HG03354 (cell line): ENCODE results near the gene IL11RA.

Experiments
- ATAC-seq: cut with Tn5 transposase; IDR thresholded peaks from one replicate; pipeline ENCODE4 v1.9.1; 2021; ENCODE audit warnings: mild to moderate bottlenecking; ENCODE audit not compliant: unreplicated experiment, poor library complexity, severe bottlenecking

IL11RA gene

GRCh38 chr9:34651876-34652601, at the start of gene IL11RA:
Gene IL11RA, plus strand, starts transcription at chr9:34652185. Its CDS starts 3,033 bp downstream, at chr9:34655218.
- ATAC-seq: peak; percentile 44

- ATAC-seq: peak; percentile 67
Measured at GRCh38 chr9:34603610-34604231, 48.3 kb upstream of the IL11RA start.

GRCh38 chr9:34606190-34606589, 45.8 kb upstream of the IL11RA start:
- ATAC-seq: no peak

- no peak for ATAC-seq
Measured at GRCh38 chr9:34606905-34607304, 45.1 kb upstream of the IL11RA start.

GRCh38 chr9:34607331-34607730, 44.7 kb upstream of the IL11RA start:
- ATAC-seq: no peak

GRCh38 chr9:34610434-34611206, 41.4 kb upstream of the IL11RA start:
- no peak for ATAC-seq

GRCh38 chr9:34611251-34611810, 40.7 kb upstream of the IL11RA start:
- ATAC-seq: no peak

- peak; percentile 82 for ATAC-seq
Measured at GRCh38 chr9:34611811-34612787, 39.9 kb upstream of the IL11RA start, which contains the start of gene RPP25L. Gene RPP25L, minus strand, starts transcription at chr9:34612097. Its CDS starts 801 bp downstream, at chr9:34611296.

- no peak for ATAC-seq
Measured at GRCh38 chr9:34612788-34613390, 39.1 kb upstream of the IL11RA start.

GRCh38 chr9:34615132-34615531, 36.9 kb upstream of the IL11RA start:
- ATAC-seq: no peak

- ATAC-seq: peak; percentile 99
Measured at GRCh38 chr9:34620061-34620994, 31.7 kb upstream of the IL11RA start, which contains the start of gene DCTN3. Gene DCTN3, minus strand, starts transcription at chr9:34620495. Its CDS starts 31 bp downstream, at chr9:34620464.

- no peak for ATAC-seq
Measured at GRCh38 chr9:34623374-34624235, 28.4 kb upstream of the IL11RA start.

GRCh38 chr9:34624475-34625185, 27.4 kb upstream of the IL11RA start:
- no peak for ATAC-seq

- ATAC-seq: no peak
Measured at GRCh38 chr9:34625186-34625486, 26.8 kb upstream of the IL11RA start.

- no peak for ATAC-seq
Measured at GRCh38 chr9:34627716-34628655, 24.0 kb upstream of the IL11RA start.
